ENCODE measurements around the gene TTC13. TPM values are rescaled to one million over a fixed set of nuclear protein-coding genes. Genes with fewer than 3 reads are reported as not detected.

The TTC13 gene
- total RNA-seq, 1 experiment from 2014 or later, result 4.4 TPM

GRCh38 chr1:230895452-230895851, 83.2 kb downstream of the TTC13 start:
- H3K27me3 Mint-ChIP-seq (ENCODE audit: low read depth), result 0 out of 2 replicates have a peak, but pooled peaks cover 2% of the 10 kb centered on the region
- TF ChIP-seq HMGA2 (CRISPR knock-in tag; IDR thresholded peaks at IDR 0.05) (no peak), ZNF281 (CRISPR knock-in tag; IDR thresholded peaks at IDR 0.05) (no peak), IRF2 (CRISPR knock-in tag; IDR thresholded peaks at IDR 0.05; ENCODE audit: borderline replicate concordance, low read depth) (no peak), TP53 (CRISPR knock-in tag; IDR thresholded peaks at IDR 0.05) (no peak), ZNF219 (CRISPR knock-in tag; IDR thresholded peaks at IDR 0.05; ENCODE audit: borderline replicate concordance) (no peak), ZNF423 (CRISPR knock-in tag; IDR thresholded peaks at IDR 0.05) (no peak), ZNF425 (CRISPR knock-in tag; conservative IDR thresholded peaks at IDR 0.05) (no peak), CBFB (CRISPR knock-in tag; IDR thresholded peaks at IDR 0.05; ENCODE audit: low read depth) (no peak), ZBTB21 (CRISPR knock-in tag; IDR thresholded peaks at IDR 0.05; ENCODE audit: borderline replicate concordance) (no peak), MAX (CRISPR knock-in tag; IDR thresholded peaks at IDR 0.05) (no peak), ZNF263 (CRISPR knock-in tag; IDR thresholded peaks at IDR 0.05; ENCODE audit: low read depth) (no peak), CREB1 (CRISPR knock-in tag; IDR thresholded peaks at IDR 0.05) (no peak), EMX1 (CRISPR knock-in tag; IDR thresholded peaks at IDR 0.05) (no peak), ATF3 (CRISPR knock-in tag; conservative IDR thresholded peaks at IDR 0.05) (no peak)
- TF ChIP-seq, protein P1, sequence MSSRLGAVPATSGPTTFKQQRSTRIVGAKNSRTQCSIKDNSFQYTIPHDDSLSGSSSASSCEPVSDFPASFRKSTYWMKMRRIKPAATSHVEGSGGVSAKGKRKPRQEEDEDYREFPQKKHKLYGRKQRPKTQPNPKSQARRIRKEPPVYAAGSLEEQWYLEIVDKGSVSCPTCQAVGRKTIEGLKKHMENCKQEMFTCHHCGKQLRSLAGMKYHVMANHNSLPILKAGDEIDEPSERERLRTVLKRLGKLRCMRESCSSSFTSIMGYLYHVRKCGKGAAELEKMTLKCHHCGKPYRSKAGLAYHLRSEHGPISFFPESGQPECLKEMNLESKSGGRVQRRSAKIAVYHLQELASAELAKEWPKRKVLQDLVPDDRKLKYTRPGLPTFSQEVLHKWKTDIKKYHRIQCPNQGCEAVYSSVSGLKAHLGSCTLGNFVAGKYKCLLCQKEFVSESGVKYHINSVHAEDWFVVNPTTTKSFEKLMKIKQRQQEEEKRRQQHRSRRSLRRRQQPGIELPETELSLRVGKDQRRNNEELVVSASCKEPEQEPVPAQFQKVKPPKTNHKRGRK (CRISPR knock-in tag; IDR thresholded peaks at IDR 0.05; ENCODE audit: borderline replicate concordance), result no peak
- TF ChIP-seq, protein P2, sequence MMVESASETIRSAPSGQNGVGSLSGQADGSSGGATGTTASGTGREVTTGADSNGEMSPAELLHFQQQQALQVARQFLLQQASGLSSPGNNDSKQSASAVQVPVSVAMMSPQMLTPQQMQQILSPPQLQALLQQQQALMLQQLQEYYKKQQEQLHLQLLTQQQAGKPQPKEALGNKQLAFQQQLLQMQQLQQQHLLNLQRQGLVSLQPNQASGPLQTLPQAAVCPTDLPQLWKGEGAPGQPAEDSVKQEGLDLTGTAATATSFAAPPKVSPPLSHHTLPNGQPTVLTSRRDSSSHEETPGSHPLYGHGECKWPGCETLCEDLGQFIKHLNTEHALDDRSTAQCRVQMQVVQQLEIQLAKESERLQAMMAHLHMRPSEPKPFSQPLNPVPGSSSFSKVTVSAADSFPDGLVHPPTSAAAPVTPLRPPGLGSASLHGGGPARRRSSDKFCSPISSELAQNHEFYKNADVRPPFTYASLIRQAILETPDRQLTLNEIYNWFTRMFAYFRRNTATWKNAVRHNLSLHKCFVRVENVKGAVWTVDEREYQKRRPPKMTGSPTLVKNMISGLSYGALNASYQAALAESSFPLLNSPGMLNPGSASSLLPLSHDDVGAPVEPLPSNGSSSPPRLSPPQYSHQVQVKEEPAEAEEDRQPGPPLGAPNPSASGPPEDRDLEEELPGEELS (CRISPR knock-in tag; IDR thresholded peaks at IDR 0.05), result no peak
- TF ChIP-seq, protein P3, sequence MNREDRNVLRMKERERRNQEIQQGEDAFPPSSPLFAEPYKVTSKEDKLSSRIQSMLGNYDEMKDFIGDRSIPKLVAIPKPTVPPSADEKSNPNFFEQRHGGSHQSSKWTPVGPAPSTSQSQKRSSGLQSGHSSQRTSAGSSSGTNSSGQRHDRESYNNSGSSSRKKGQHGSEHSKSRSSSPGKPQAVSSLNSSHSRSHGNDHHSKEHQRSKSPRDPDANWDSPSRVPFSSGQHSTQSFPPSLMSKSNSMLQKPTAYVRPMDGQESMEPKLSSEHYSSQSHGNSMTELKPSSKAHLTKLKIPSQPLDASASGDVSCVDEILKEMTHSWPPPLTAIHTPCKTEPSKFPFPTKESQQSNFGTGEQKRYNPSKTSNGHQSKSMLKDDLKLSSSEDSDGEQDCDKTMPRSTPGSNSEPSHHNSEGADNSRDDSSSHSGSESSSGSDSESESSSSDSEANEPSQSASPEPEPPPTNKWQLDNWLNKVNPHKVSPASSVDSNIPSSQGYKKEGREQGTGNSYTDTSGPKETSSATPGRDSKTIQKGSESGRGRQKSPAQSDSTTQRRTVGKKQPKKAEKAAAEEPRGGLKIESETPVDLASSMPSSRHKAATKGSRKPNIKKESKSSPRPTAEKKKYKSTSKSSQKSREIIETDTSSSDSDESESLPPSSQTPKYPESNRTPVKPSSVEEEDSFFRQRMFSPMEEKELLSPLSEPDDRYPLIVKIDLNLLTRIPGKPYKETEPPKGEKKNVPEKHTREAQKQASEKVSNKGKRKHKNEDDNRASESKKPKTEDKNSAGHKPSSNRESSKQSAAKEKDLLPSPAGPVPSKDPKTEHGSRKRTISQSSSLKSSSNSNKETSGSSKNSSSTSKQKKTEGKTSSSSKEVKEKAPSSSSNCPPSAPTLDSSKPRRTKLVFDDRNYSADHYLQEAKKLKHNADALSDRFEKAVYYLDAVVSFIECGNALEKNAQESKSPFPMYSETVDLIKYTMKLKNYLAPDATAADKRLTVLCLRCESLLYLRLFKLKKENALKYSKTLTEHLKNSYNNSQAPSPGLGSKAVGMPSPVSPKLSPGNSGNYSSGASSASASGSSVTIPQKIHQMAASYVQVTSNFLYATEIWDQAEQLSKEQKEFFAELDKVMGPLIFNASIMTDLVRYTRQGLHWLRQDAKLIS (CRISPR knock-in tag; IDR thresholded peaks at IDR 0.05; ENCODE audit: borderline replicate concordance), result no peak
- TF ChIP-seq, protein P4, sequence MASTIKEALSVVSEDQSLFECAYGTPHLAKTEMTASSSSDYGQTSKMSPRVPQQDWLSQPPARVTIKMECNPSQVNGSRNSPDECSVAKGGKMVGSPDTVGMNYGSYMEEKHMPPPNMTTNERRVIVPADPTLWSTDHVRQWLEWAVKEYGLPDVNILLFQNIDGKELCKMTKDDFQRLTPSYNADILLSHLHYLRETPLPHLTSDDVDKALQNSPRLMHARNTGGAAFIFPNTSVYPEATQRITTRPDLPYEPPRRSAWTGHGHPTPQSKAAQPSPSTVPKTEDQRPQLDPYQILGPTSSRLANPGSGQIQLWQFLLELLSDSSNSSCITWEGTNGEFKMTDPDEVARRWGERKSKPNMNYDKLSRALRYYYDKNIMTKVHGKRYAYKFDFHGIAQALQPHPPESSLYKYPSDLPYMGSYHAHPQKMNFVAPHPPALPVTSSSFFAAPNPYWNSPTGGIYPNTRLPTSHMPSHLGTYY (CRISPR knock-in tag; IDR thresholded peaks at IDR 0.05), result no peak
- TF ChIP-seq, protein P5, sequence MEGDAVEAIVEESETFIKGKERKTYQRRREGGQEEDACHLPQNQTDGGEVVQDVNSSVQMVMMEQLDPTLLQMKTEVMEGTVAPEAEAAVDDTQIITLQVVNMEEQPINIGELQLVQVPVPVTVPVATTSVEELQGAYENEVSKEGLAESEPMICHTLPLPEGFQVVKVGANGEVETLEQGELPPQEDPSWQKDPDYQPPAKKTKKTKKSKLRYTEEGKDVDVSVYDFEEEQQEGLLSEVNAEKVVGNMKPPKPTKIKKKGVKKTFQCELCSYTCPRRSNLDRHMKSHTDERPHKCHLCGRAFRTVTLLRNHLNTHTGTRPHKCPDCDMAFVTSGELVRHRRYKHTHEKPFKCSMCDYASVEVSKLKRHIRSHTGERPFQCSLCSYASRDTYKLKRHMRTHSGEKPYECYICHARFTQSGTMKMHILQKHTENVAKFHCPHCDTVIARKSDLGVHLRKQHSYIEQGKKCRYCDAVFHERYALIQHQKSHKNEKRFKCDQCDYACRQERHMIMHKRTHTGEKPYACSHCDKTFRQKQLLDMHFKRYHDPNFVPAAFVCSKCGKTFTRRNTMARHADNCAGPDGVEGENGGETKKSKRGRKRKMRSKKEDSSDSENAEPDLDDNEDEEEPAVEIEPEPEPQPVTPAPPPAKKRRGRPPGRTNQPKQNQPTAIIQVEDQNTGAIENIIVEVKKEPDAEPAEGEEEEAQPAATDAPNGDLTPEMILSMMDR (IDR thresholded peaks at IDR 0.05), result no peak
- no peaks in the 10 kb centered on the region for H3K36me3 Mint-ChIP-seq
- no peak for ATAC-seq
- peaks cover 11% of the 10 kb centered on the region for H3K4me1 Mint-ChIP-seq
- H3K9me3 Mint-ChIP-seq, result peaks cover 8% of the 10 kb centered on the region
- no peak overlapping the region for H3K27ac Mint-ChIP-seq
- ChIA-PET POLR2A (no interaction called here), CTCF (interaction anchor here (0.6 to 1.4 kb wide), 4 partner anchors 27 to 786 kb away, joined by 3 to 5 read pairs (median 3); partner anchors contain the start of gene C1orf198)
- no peak for DNase-seq (ENCODE audit: low spot score)
- no peak overlapping the region for H3K4me3 Mint-ChIP-seq
